ENCODE measurements around the gene TMEM80. TPM values are rescaled to one million over a fixed set of nuclear protein-coding genes. Genes with fewer than 3 reads are reported as not detected.
A peak's percentile ranks its signal among the peaks of the same experiment; 100 is the strongest.

TMEM80 gene
- polyA plus RNA-seq, 1 donor: 36.1 TPM

DNA sequence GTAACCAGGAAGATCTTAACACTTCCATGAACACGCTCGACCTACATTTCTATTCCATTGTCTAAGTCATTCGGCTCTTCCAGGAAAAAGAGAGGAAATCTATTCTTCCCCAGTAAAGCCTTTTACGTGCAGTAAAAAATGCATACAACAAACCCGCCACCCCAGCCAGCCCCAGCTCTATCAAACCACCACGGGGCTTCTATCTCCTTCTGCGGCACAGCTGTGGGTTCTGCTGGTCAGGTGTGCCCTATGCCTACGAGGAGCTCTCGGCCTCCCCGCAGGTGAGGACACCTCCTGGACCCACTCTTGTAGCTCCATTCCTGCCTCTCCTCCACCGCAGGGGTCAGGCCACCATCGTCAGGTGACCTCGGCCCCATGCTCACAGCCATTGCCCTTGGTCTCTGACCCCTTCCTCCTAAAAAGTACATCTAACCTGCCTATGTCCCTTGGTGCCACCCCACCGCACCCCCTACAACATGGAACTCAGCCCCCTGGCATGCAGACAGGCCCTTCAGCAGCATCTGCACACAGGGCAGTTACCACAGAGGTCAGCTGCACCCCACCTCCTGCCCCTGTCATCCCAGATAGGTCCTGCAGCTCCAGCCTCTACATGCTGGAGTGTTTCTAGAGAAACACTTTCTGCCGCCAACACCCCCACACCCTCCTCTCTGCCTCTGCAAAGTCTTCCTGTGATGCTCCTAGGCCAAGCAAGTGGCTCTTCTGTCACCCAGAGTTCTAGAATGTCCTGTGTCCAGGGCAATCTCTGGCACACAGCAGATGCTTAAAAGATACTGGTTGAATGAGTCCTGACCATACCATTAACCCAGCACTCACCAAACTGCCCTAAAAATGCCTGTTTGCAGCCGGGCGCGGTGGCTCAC is 3.7 kb upstream of the TMEM80 start:
- no peak overlapping the region for H3K4me3 ChIP-seq (ENCODE audit: low read length)
- peaks cover 25% of the 10 kb centered on the region for H3K36me3 ChIP-seq (ENCODE audit: control insufficient read depth, insufficient read depth, low read length)
- WGBS (ENCODE audit: insufficient coverage, low lambda C conversion rate): 93% methylated on average over 3 of the region's 18 CpGs
- H3K27ac ChIP-seq (ENCODE audit: low read length): no peak overlapping the region
- peaks cover 23% of the 10 kb centered on the region for H3K4me1 ChIP-seq (ENCODE audit: control insufficient read depth, insufficient read depth, low read length)
- H3K9me3 ChIP-seq (ENCODE audit: control insufficient read depth, low read depth, low read length): peaks cover 11% of the 10 kb centered on the region
- no peaks in the 10 kb centered on the region for H3K27me3 ChIP-seq (ENCODE audit: control insufficient read depth, insufficient read depth, low read length)
- no peak for DNase-seq

DNA sequence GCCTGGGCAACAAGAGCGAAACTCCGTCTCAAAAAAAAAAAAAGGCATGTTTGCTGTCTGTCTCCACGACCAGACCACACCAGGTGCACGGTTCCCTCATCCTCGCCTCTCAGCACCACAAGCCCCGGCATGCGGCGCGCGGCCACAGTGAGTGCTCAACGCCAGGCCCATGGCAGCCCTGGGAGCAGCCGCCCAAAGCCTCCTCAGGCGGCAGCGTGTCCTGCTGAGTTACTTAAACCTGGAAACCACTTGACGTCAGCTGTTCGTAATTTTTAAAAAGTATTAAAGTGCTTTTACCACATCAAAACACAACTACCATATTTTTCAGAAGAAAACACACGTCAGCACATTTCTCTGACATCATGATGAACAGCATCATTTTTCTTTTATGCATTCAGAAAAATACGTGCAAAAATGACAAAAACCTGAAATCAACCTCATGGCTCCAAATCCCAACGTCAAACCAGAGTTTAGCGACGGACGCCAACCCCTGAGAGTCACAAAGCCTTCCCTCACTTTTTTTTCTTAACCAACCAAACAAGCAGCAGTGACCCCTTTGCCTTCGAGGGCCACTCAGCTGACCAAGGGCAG is 2.7 kb upstream of the TMEM80 start:
- Histone ChIP-seq H3K4me1 (ENCODE audit: control insufficient read depth, insufficient read depth, low read length) (peaks cover 24% of the 10 kb centered on the region), H3K9me3 (ENCODE audit: control insufficient read depth, low read depth, low read length) (peaks cover 11% of the 10 kb centered on the region), H3K27me3 (ENCODE audit: control insufficient read depth, insufficient read depth, low read length) (no peaks in the 10 kb centered on the region), H3K4me3 (ENCODE audit: low read length) (no peak overlapping the region), H3K36me3 (ENCODE audit: control insufficient read depth, insufficient read depth, low read length) (peaks cover 16% of the 10 kb centered on the region), H3K27ac (ENCODE audit: low read length) (no peak overlapping the region)
- WGBS (ENCODE audit: insufficient coverage, low lambda C conversion rate): 93% methylated on average over 2 of the region's 23 CpGs
- DNase-seq: no peak

GRCh38 chr11:693415-693831 is 2.2 kb upstream of the TMEM80 start:
- peaks cover 11% of the 10 kb centered on the region for H3K36me3 ChIP-seq (ENCODE audit: control insufficient read depth, insufficient read depth, low read length)
- H3K27ac ChIP-seq (ENCODE audit: low read length): no peak overlapping the region
- no peak overlapping the region for H3K4me3 ChIP-seq (ENCODE audit: low read length)
- peaks cover 11% of the 10 kb centered on the region for H3K9me3 ChIP-seq (ENCODE audit: control insufficient read depth, low read depth, low read length)
- DNase-seq: no peak
- peaks cover 24% of the 10 kb centered on the region for H3K4me1 ChIP-seq (ENCODE audit: control insufficient read depth, insufficient read depth, low read length)
- no CpG with 5 or more reads among the region's 13 CpGs for WGBS (ENCODE audit: insufficient coverage, low lambda C conversion rate)
- H3K27me3 ChIP-seq (ENCODE audit: control insufficient read depth, insufficient read depth, low read length): no peaks in the 10 kb centered on the region

- Histone ChIP-seq H3K4me1 (ENCODE audit: control insufficient read depth, insufficient read depth, low read length) (peaks cover 24% of the 10 kb centered on the region), H3K4me3 (ENCODE audit: low read length) (no peak overlapping the region), H3K27me3 (ENCODE audit: control insufficient read depth, insufficient read depth, low read length) (no peaks in the 10 kb centered on the region), H3K27ac (ENCODE audit: low read length) (no peak overlapping the region), H3K9me3 (ENCODE audit: control insufficient read depth, low read depth, low read length) (peaks cover 11% of the 10 kb centered on the region), H3K36me3 (ENCODE audit: control insufficient read depth, insufficient read depth, low read length) (peaks cover 5% of the 10 kb centered on the region)
- WGBS (ENCODE audit: insufficient coverage, low lambda C conversion rate): 100% methylated on average over 1 of the region's 15 CpGs
- peak in 1 of 2 donors; percentile 52 for DNase-seq
Observed at GRCh38 chr11:693887-694562, 1.6 kb upstream of the TMEM80 start.

GRCh38 chr11:694563-695287 is 891 bp upstream of the TMEM80 start, which contains the start of gene DEAF1:
Gene DEAF1 (minus strand): TSS chr11:695222. CDS start chr11:695047, 175 bp downstream.
- Histone ChIP-seq H3K4me3 (ENCODE audit: low read length) (peak within 1 kb of the TSS; percentile 57), H3K27ac (ENCODE audit: low read length) (peak within 1 kb of the TSS; percentile 86), H3K9me3 (ENCODE audit: control insufficient read depth, low read depth, low read length) (peaks cover 11% of the 10 kb centered on the region), H3K27me3 (ENCODE audit: control insufficient read depth, insufficient read depth, low read length) (no peaks in the 10 kb centered on the region), H3K4me1 (ENCODE audit: control insufficient read depth, insufficient read depth, low read length) (peaks cover 24% of the 10 kb centered on the region), H3K36me3 (ENCODE audit: control insufficient read depth, insufficient read depth, low read length) (peaks cover 1% of the 10 kb centered on the region)
- DNase-seq: peak; percentile 99
- no CpG with 5 or more reads among the region's 103 CpGs for WGBS (ENCODE audit: insufficient coverage, low lambda C conversion rate)

DNA sequence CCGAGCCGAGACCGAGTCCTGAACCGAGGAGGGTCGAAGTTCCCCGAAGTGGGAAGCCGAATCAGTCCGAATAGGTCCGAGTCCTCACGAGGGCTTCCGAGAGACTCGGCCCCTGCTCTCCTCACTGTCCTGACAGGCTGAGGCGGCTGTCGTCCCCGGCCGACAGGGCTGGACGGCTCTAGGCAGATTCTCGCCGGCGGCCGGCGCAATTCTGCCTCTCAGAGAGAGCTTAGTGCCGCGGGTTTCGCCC is 403 bp upstream of the TMEM80 start:
- H3K9me3 ChIP-seq (ENCODE audit: control insufficient read depth, low read depth, low read length): peaks cover 11% of the 10 kb centered on the region
- peaks cover 24% of the 10 kb centered on the region for H3K4me1 ChIP-seq (ENCODE audit: control insufficient read depth, insufficient read depth, low read length)
- H3K4me3 ChIP-seq (ENCODE audit: low read length): peak overlapping the region; percentile 57
- peak overlapping the region; percentile 86 for H3K27ac ChIP-seq (ENCODE audit: low read length)
- H3K36me3 ChIP-seq (ENCODE audit: control insufficient read depth, insufficient read depth, low read length): peaks cover 4% of the 10 kb centered on the region
- no peaks in the 10 kb centered on the region for H3K27me3 ChIP-seq (ENCODE audit: control insufficient read depth, insufficient read depth, low read length)
- DNase-seq: no peak
- WGBS (ENCODE audit: insufficient coverage, low lambda C conversion rate): no CpG with 5 or more reads among the region's 25 CpGs

- peaks cover 9% of the 10 kb centered on the region for H3K36me3 ChIP-seq (ENCODE audit: control insufficient read depth, insufficient read depth, low read length)
- no peak overlapping the region for H3K4me3 ChIP-seq (ENCODE audit: low read length)
- peaks cover 18% of the 10 kb centered on the region for H3K4me1 ChIP-seq (ENCODE audit: control insufficient read depth, insufficient read depth, low read length)
- DNase-seq: no peak
- WGBS (ENCODE audit: insufficient coverage, low lambda C conversion rate): 57% methylated on average over 1 of the region's 11 CpGs
- peaks cover 9% of the 10 kb centered on the region for H3K9me3 ChIP-seq (ENCODE audit: control insufficient read depth, low read depth, low read length)
- H3K27ac ChIP-seq (ENCODE audit: low read length): no peak overlapping the region
- H3K27me3 ChIP-seq (ENCODE audit: control insufficient read depth, insufficient read depth, low read length): no peaks in the 10 kb centered on the region
Observed at GRCh38 chr11:696955-697491, 1.4 kb downstream of the TMEM80 start.

GRCh38 chr11:697811-698311 is 2.2 kb downstream of the TMEM80 start:
- no CpG with 5 or more reads among the region's 11 CpGs for WGBS (ENCODE audit: insufficient coverage, low lambda C conversion rate)
- peaks cover 22% of the 10 kb centered on the region for H3K4me1 ChIP-seq (ENCODE audit: control insufficient read depth, insufficient read depth, low read length)
- no peaks in the 10 kb centered on the region for H3K27me3 ChIP-seq (ENCODE audit: control insufficient read depth, insufficient read depth, low read length)
- peaks cover 12% of the 10 kb centered on the region for H3K36me3 ChIP-seq (ENCODE audit: control insufficient read depth, insufficient read depth, low read length)
- no peak overlapping the region for H3K27ac ChIP-seq (ENCODE audit: low read length)
- no peak overlapping the region for H3K4me3 ChIP-seq (ENCODE audit: low read length)
- no peak for DNase-seq
- peaks cover 9% of the 10 kb centered on the region for H3K9me3 ChIP-seq (ENCODE audit: control insufficient read depth, low read depth, low read length)

DNA sequence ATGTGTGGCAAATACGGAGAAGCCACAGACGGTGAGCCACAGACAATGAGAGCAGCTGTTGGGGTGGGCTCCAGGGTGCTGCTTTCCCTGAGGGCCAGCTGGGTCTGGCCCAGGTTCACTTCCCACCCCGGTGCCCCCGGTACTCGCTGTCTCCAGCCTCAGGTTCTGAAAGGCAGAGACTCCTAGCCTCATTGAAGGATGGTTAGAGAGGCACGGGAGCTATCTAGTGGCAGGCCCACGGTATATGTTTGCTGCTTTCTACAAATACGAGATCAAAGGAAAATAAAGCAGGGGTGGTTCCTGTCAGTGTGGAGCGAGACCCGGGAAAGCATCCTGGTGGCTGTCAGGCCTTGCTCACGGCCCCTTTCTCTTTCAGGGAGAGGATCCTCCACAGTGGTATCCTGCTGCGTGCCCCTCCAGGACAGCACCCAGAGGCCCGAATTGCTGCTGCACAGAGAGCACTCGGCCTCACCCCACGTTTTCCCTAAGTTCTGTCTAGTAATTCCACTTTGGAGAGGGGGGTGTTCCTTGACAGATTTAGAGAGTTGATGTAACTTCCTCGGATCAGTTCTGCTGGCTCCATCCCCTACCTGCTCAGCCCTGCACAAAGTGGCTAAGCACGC is 3.0 kb downstream of the TMEM80 start:
- no peak overlapping the region for H3K4me3 ChIP-seq (ENCODE audit: low read length)
- H3K9me3 ChIP-seq (ENCODE audit: control insufficient read depth, low read depth, low read length): peaks cover 9% of the 10 kb centered on the region
- peaks cover 16% of the 10 kb centered on the region for H3K36me3 ChIP-seq (ENCODE audit: control insufficient read depth, insufficient read depth, low read length)
- H3K27ac ChIP-seq (ENCODE audit: low read length): no peak overlapping the region
- no peak for DNase-seq
- peaks cover 27% of the 10 kb centered on the region for H3K4me1 ChIP-seq (ENCODE audit: control insufficient read depth, insufficient read depth, low read length)
- no peaks in the 10 kb centered on the region for H3K27me3 ChIP-seq (ENCODE audit: control insufficient read depth, insufficient read depth, low read length)
- whole genome bisulfite sequencing (ENCODE audit: insufficient coverage, low lambda C conversion rate): 80% methylated on average over 1 of the region's 17 CpGs

All from large intestine (tissue), 3 donors.